Stimulated activated CD4-positive, alpha-beta T cell treated with anti-CD3 and anti-CD28 coated beads, TNF-alpha, amount 100 ng/mL, for 48 hours (primary cell): ENCODE results near the gene LATS2.
"Not testable (repeated sequence)": the region's sequence is repeated elsewhere in the genome, so short reads cannot be mapped to it uniquely, and the experiment has no call there.

Experiments used
- DNase-seq, 3 donors: peaks; one replicate each; pipeline ENCODE4 v3.0.0-alpha.2; 2020; ENCODE audit warnings: low read depth in 3 of 3

Gene LATS2

GRCh38 chr13:20991741-20992520 is 69.5 kb downstream of the LATS2 start:
- DNase-seq: no peak

GRCh38 chr13:20990910-20991525 is 70.4 kb downstream of the LATS2 start:
- no peak for DNase-seq

GRCh38 chr13:20989656-20990321 is 71.6 kb downstream of the LATS2 start:
- DNase-seq: no peak

- DNase-seq: no peak
Observed at GRCh38 chr13:20988909-20989655, 72.3 kb downstream of the LATS2 start.

GRCh38 chr13:20988033-20988908 is 73.1 kb downstream of the LATS2 start:
- DNase-seq: no peak

GRCh38 chr13:20987599-20987998 is 73.8 kb downstream of the LATS2 start:
- no peak for DNase-seq

GRCh38 chr13:20984879-20985278 is 76.5 kb downstream of the LATS2 start:
- no peak for DNase-seq

GRCh38 chr13:20983386-20983785 is 78.0 kb downstream of the LATS2 start:
- no peak for DNase-seq

- no peak for DNase-seq
Observed at GRCh38 chr13:20981370-20982095, 79.9 kb downstream of the LATS2 start.

GRCh38 chr13:20980899-20981298 is 80.5 kb downstream of the LATS2 start:
- DNase-seq: no peak

GRCh38 chr13:20980430-20980829 is 81.0 kb downstream of the LATS2 start:
- no peak for DNase-seq

- DNase-seq: no peak
Observed at GRCh38 chr13:20977394-20977793, 84.0 kb downstream of the LATS2 start.

GRCh38 chr13:20974981-20975585 is 86.3 kb downstream of the LATS2 start:
- no peak for DNase-seq

- no peak for DNase-seq
Observed at GRCh38 chr13:20973886-20974425, 87.4 kb downstream of the LATS2 start.

- no peak for DNase-seq
Observed at GRCh38 chr13:20972731-20973130, 88.7 kb downstream of the LATS2 start.

GRCh38 chr13:20969182-20969581 is 92.2 kb downstream of the LATS2 start:
- no peak for DNase-seq

GRCh38 chr13:20968745-20969144 is 92.6 kb downstream of the LATS2 start:
- DNase-seq: no peak

GRCh38 chr13:20967340-20967739 is 94.0 kb downstream of the LATS2 start:
- DNase-seq: no peak

GRCh38 chr13:20964904-20965303 is 96.5 kb downstream of the LATS2 start:
- no peak for DNase-seq

GRCh38 chr13:20961663-20962062 is 99.7 kb downstream of the LATS2 start:
- DNase-seq: not testable (repeated sequence)
